Measurements from ENCODE around the gene CAVIN3. TPM values are rescaled to one million over a fixed set of nuclear protein-coding genes. Genes with fewer than 3 reads are reported as not detected.
"Not testable (repeated sequence)": the region's sequence is repeated elsewhere in the genome, so short reads cannot be mapped to it uniquely, and the experiment has no call there.

CAVIN3 gene
- total RNA-seq, 2 experiments from 2014 or later: 45.0 to 45.3 TPM

- CTCF ChIA-PET: no interaction called here
- POLR2A ChIA-PET: no interaction called here
Measured at GRCh38 chr11:6285019-6285418, 35.3 kb downstream of the CAVIN3 start.

- ChIA-PET POLR2A (no interaction called here), CTCF (no interaction called here)
Measured at GRCh38 chr11:6284250-6284649, 36.1 kb downstream of the CAVIN3 start.

- ChIA-PET POLR2A (no interaction called here), CTCF (no interaction called here)
Measured at GRCh38 chr11:6283453-6284023, 36.8 kb downstream of the CAVIN3 start.

- POLR2A ChIA-PET: not testable (repeated sequence)
Measured at GRCh38 chr11:6280809-6281208, 39.5 kb downstream of the CAVIN3 start.

GRCh38 chr11:6273188-6273587, 47.1 kb downstream of the CAVIN3 start:
- CTCF ChIA-PET: interaction anchor here (0.6 to 1.5 kb wide), 3 partner anchors 22 to 1515 kb away, joined by 3 to 4 read pairs (median 3); no protein-coding TSS in a partner anchor
- POLR2A ChIA-PET: no interaction called here

More at GRCh38 chr11:6280809-6281208, 39.5 kb downstream of the CAVIN3 start:
- CTCF ChIA-PET: interaction anchor here (1.0 kb wide), 1 partner anchor 18 kb away, joined by 3 read pairs; no protein-coding TSS in a partner anchor

GRCh38 chr11:6271598-6271997, 48.7 kb downstream of the CAVIN3 start:
- ChIA-PET POLR2A (no interaction called here), CTCF (interaction anchor here (1.8 kb wide), 1 partner anchor 21 kb away, joined by 6 read pairs; no protein-coding TSS in a partner anchor)

GRCh38 chr11:6270584-6271246, 49.6 kb downstream of the CAVIN3 start:
- ChIA-PET CTCF (interaction anchor here (1.0 to 2.1 kb wide), 3 partner anchors 20 to 93 kb away, joined by 3 to 6 read pairs (median 5); no protein-coding TSS in a partner anchor), POLR2A (no interaction called here)

GRCh38 chr11:6269994-6270393, 50.3 kb downstream of the CAVIN3 start:
- POLR2A ChIA-PET: no interaction called here
- CTCF ChIA-PET: interaction anchor here (1.8 to 2.1 kb wide), 2 partner anchors 19 to 93 kb away, joined by 5 to 6 read pairs; no protein-coding TSS in a partner anchor

Other genes with a start within 250 kb of the CAVIN3 start
- gene OR56B4, start 212.8 kb downstream of the CAVIN3 start, total RNA-seq: not detected
- gene OR52B2, start 150.2 kb downstream of the CAVIN3 start, total RNA-seq: not detected
- gene OR52W1, start 121.3 kb downstream of the CAVIN3 start, total RNA-seq: not detected
- not detected for gene C11orf42, start 114.9 kb downstream of the CAVIN3 start, total RNA-seq
- gene FHIP1B, start 85.9 kb downstream of the CAVIN3 start, total RNA-seq: 10 to 100 TPM; 17.7 to 17.8 TPM
- gene CNGA4, start 81.4 kb downstream of the CAVIN3 start, total RNA-seq: not detected
- gene CCKBR, start 60.7 kb downstream of the CAVIN3 start, total RNA-seq: not detected
- gene SMPD1, start 70.0 kb upstream of the CAVIN3 start, total RNA-seq: 10 to 100 TPM; 21.9 to 24.4 TPM
- gene APBB1, start 98.6 kb upstream of the CAVIN3 start, total RNA-seq: 10 to 100 TPM; 37.2 to 39.7 TPM
- not detected for gene HPX, start 120.5 kb upstream of the CAVIN3 start, total RNA-seq
- gene TRIM3, start 153.4 kb upstream of the CAVIN3 start, total RNA-seq: 1 to 10 TPM; 5.4 to 6.6 TPM
- 10 to 100 TPM; 49.2 to 50.7 TPM for gene ARFIP2, start 160.8 kb upstream of the CAVIN3 start, total RNA-seq
- 10 to 100 TPM; 44.2 to 45.8 TPM for gene TIMM10B, start 161.0 kb upstream of the CAVIN3 start, total RNA-seq
- gene DNHD1, start 176.8 kb upstream of the CAVIN3 start, total RNA-seq: 10 to 100 TPM; 11.3 to 12.2 TPM

All from activated CD8-positive, alpha-beta memory T cell treated with anti-CD3 and anti-CD28 coated beads for 36 hours (primary cell).